Neural cell (in vitro differentiated cells): ENCODE measurements around the gene YWHAE. TPM values are rescaled to one million over a fixed set of nuclear protein-coding genes. Genes with fewer than 3 reads are reported as not detected.

Experiments used
- H2AFZ ChIP-seq: fragments of 200-600, 300-800 bp; sonication (generic), shearing (Covaris generic); 2 replicates; pipeline ENCODE4 v1.6.0; 2014; ENCODE audit warnings: low read depth, mild to moderate bottlenecking, antibody characterized with exemption, low read length, moderate library complexity
- H3F3A ChIP-seq: fragments of 200-600 bp; shearing (Covaris generic); 2 replicates; pipeline ENCODE4 v1.6.1; 2016; ENCODE audit warnings: mild to moderate bottlenecking, moderate library complexity, mixed read lengths, antibody characterized with exemption, low read length; ENCODE audit not compliant: insufficient read depth, poor library complexity, severe bottlenecking
- H3K27ac ChIP-seq: fragments of 200-600, 300-800 bp; sonication (generic), shearing (Covaris generic); 2 replicates; pipeline ENCODE4 v1.5.1; 2014; ENCODE audit warnings: mild to moderate bottlenecking, low read length, moderate library complexity
- H3K27me3 ChIP-seq: fragments of 300-800, 200-600 bp; sonication (generic), shearing (Covaris generic); 2 replicates; pipeline ENCODE4 v1.6.0; 2014; ENCODE audit warnings: mild to moderate bottlenecking, low read depth, low read length, moderate library complexity; ENCODE audit not compliant: insufficient read depth
- H3K36me3 ChIP-seq: fragments of 300-800, 200-600 bp; sonication (generic), shearing (Covaris generic); 2 replicates; pipeline ENCODE4 v1.5.1; 2014; ENCODE audit warnings: mild to moderate bottlenecking, antibody characterized with exemption, low read length, moderate library complexity; ENCODE audit not compliant: insufficient read depth
- H3K4me2 ChIP-seq: fragments of 300-800, 200-600 bp; sonication (generic), shearing (Covaris generic); 2 replicates; pipeline ENCODE4 v1.6.0; 2014; ENCODE audit warnings: mild to moderate bottlenecking, low read length
- H3K4me3 ChIP-seq: fragments of 300-800, 200-600 bp; sonication (generic), shearing (Covaris generic); 2 replicates; pipeline ENCODE4 v1.5.1; 2014; ENCODE audit warnings: mild to moderate bottlenecking, low read length, moderate library complexity
- H3K79me2 ChIP-seq: fragments of 200-600 bp; shearing (Covaris generic); replicated peaks from 2 replicates; pipeline ENCODE4 v1.6.0; 2014; ENCODE audit warnings: mild to moderate bottlenecking, low read length, moderate library complexity; ENCODE audit not compliant: insufficient read depth
- H3K9ac ChIP-seq: fragments of 300-800, 200-600 bp; sonication (generic), shearing (Covaris generic); 2 replicates; pipeline ENCODE4 v1.6.1; 2016; ENCODE audit warnings: mild to moderate bottlenecking, low read length, mixed read lengths
- H3K9me2 ChIP-seq: fragments of 200-600 bp; shearing (Covaris generic); 2 replicates; pipeline ENCODE4 v1.6.1; 2016; ENCODE audit warnings: mild to moderate bottlenecking, low read length, mixed read lengths; ENCODE audit not compliant: insufficient read depth
- H3K9me3 ChIP-seq: fragments of 200-600, 300-800 bp; sonication (generic), shearing (Covaris generic); 2 replicates; pipeline ENCODE4 v1.6.1; 2016; ENCODE audit warnings: mild to moderate bottlenecking, mixed run types, low read length, moderate library complexity, mixed read lengths
- H4K20me1 ChIP-seq: fragments of 200-600 bp; shearing (Covaris generic); 2 replicates; pipeline ENCODE4 v1.6.1; 2016; ENCODE audit warnings: mild to moderate bottlenecking, mixed run types; ENCODE audit not compliant: insufficient read depth
- CTCF ChIP-seq: fragments of 450-650 bp; IDR thresholded peaks from 2 replicates; pipeline ENCODE4 v1.5.1; 2014; ENCODE audit warnings: antibody characterized with exemption, mild to moderate bottlenecking, moderate library complexity; ENCODE audit not compliant: poor library complexity, severe bottlenecking
- EP300 ChIP-seq: fragments of 450-650 bp; conservative IDR thresholded peaks from 2 replicates; pipeline ENCODE4 v1.6.1; 2014; ENCODE audit warnings: antibody characterized with exemption, mild to moderate bottlenecking, moderate library complexity; ENCODE audit not compliant: poor library complexity, severe bottlenecking
- EZH2 ChIP-seq: fragments of 200-600, 300-800 bp; shearing (Covaris generic), sonication (generic); IDR thresholded peaks from 2 replicates; pipeline ENCODE4 v1.6.1; 2014; ENCODE audit warnings: antibody characterized with exemption, low read length, borderline replicate concordance, mild to moderate bottlenecking; ENCODE audit not compliant: insufficient read depth, poor library complexity, severe bottlenecking
- MXI1 ChIP-seq: fragments of 450-650 bp; conservative IDR thresholded peaks from 2 replicates; pipeline ENCODE4 v1.6.1; 2014; ENCODE audit warnings: antibody characterized with exemption, mild to moderate bottlenecking; ENCODE audit not compliant: poor library complexity, severe bottlenecking
- POLR2AphosphoS5 ChIP-seq: IDR thresholded peaks from 2 replicates; pipeline ENCODE4 v1.6.1; 2012
- RAD21 ChIP-seq: fragments of 450-650 bp; conservative IDR thresholded peaks from 2 replicates; pipeline ENCODE4 v1.6.1; 2014; ENCODE audit warnings: antibody characterized with exemption, mild to moderate bottlenecking, moderate library complexity
- REST ChIP-seq: IDR thresholded peaks from 2 replicates; pipeline ENCODE4 v1.6.1; 2012; ENCODE audit warnings: borderline replicate concordance
- SMC3 ChIP-seq: fragments of 450-650 bp; conservative IDR thresholded peaks from 2 replicates; pipeline ENCODE4 v1.6.1; 2014; ENCODE audit warnings: antibody characterized with exemption, mild to moderate bottlenecking, moderate library complexity; ENCODE audit not compliant: poor library complexity
- TAF1 ChIP-seq: IDR thresholded peaks from 2 replicates; pipeline ENCODE4 v1.6.1; 2012; ENCODE audit warnings: low read depth
- polyA plus RNA-seq: library from polyadenylated mRNA; depleted of rRNA; stranded (reverse); fragments of >200 nt; gene quantifications from 2 replicates; pipeline ENCODE4 v1.2.3, GENCODE V29; 2014

Gene YWHAE
- polyA plus RNA-seq, 1 donor from 2014 or later: 594 TPM

- TF ChIP-seq RAD21 (no peak), SMC3 (no peak), MXI1 (no peak), CTCF (no peak), EP300 (no peak), TAF1 (no peak), REST (no peak), EZH2 (no peak), POLR2AphosphoS5 (no peak)
- Histone ChIP-seq H3K4me2 (no peak overlapping the region), H3K36me3 (no peaks in the 10 kb centered on the region), H3K9me3 (no peaks in the 10 kb centered on the region), H3K27me3 (no peaks in the 10 kb centered on the region), H2AFZ (no peak overlapping the region), H4K20me1 (no peaks in the 10 kb centered on the region), H3K9ac (no peak overlapping the region), H3K9me2 (no peaks in the 10 kb centered on the region), H3K79me2 (no peaks in the 10 kb centered on the region), H3K4me3 (no peak overlapping the region), H3F3A (no peaks in the 10 kb centered on the region), H3K27ac (no peak overlapping the region)
Measured at GRCh38 chr17:1423456-1424135, 23.6 kb upstream of the YWHAE start.

GRCh38 chr17:1422885-1423284 lies 22.9 kb upstream of the YWHAE start:
- H3K4me2 ChIP-seq: no peak overlapping the region
- H3K79me2 ChIP-seq: no peaks in the 10 kb centered on the region
- H3K9ac ChIP-seq: no peak overlapping the region
- no peaks in the 10 kb centered on the region for H3K9me2 ChIP-seq
- no peaks in the 10 kb centered on the region for H3F3A ChIP-seq
- H3K4me3 ChIP-seq: no peak overlapping the region
- no peak overlapping the region for H3K27ac ChIP-seq
- no peaks in the 10 kb centered on the region for H4K20me1 ChIP-seq
- no peak overlapping the region for H2AFZ ChIP-seq
- no peak for TF ChIP-seq REST
- no peak for TF ChIP-seq SMC3
- TF ChIP-seq EP300: no peak
- no peak for TF ChIP-seq EZH2
- no peak for TF ChIP-seq POLR2AphosphoS5
- no peak for TF ChIP-seq TAF1
- no peak for TF ChIP-seq RAD21
- no peak for TF ChIP-seq CTCF
- TF ChIP-seq MXI1: no peak
- no peaks in the 10 kb centered on the region for H3K27me3 ChIP-seq
- no peaks in the 10 kb centered on the region for H3K36me3 ChIP-seq
- no peaks in the 10 kb centered on the region for H3K9me3 ChIP-seq
